ENCODE results near the gene ZNF585A. TPM values are rescaled to one million over a fixed set of nuclear protein-coding genes. Genes with fewer than 3 reads are reported as not detected.

ZNF585A gene
- 8.7 and 9.9 TPM in 2 replicates for total RNA-seq

GRCh38 chr19:37172368-37173366, at the start of gene ZNF585A:
TSS of gene ZNF585A (minus strand) at chr19:37172695. CDS start at chr19:37169910, 2,785 bp downstream.

GRCh38 chr19:37217775-37218591, 45.5 kb upstream of the ZNF585A start, which contains the start of gene ZNF383:
TSS of gene ZNF383 (plus strand) at chr19:37218214. CDS start at chr19:37230454, 12,240 bp downstream.

Other genes with a start within 250 kb of the ZNF585A start
- gene ZNF420, start 94.3 kb downstream of the ZNF585A start, total RNA-seq: 3.3 and 3.4 TPM in 2 replicates
- 11.8 and 21.2 TPM in 2 replicates for gene ZNF585B, start 37.8 kb upstream of the ZNF585A start, total RNA-seq
- 4.7 and 11.3 TPM in 2 replicates for gene ZNF383, start 45.5 kb upstream of the ZNF585A start, total RNA-seq
- gene ZNF527, start 198.4 kb upstream of the ZNF585A start, total RNA-seq: 3.6 and 3.9 TPM in 2 replicates

Data from cardiac ventricle fibroblast (primary cell).